GM21367 (cell line): ENCODE measurements around the gene BAIAP2L2.
"Not testable (repeated sequence)": the region's sequence is repeated elsewhere in the genome, so short reads cannot be mapped to it uniquely, and the experiment has no call there.

Experiments used
- ATAC-seq: cut with Tn5 transposase; IDR thresholded peaks from one replicate; pipeline ENCODE4 v1.9.1; 2021; ENCODE audit not compliant: unreplicated experiment

BAIAP2L2 gene

GRCh38 chr22:38040953-38041759 lies 69.3 kb downstream of the BAIAP2L2 start:
- ATAC-seq: no peak

- ATAC-seq: no peak
Measured at GRCh38 chr22:38038890-38039812, 71.3 kb downstream of the BAIAP2L2 start.

GRCh38 chr22:38038426-38038825 lies 72.1 kb downstream of the BAIAP2L2 start:
- ATAC-seq: no peak

- ATAC-seq: not testable (repeated sequence)
Measured at GRCh38 chr22:38037367-38038150, 72.9 kb downstream of the BAIAP2L2 start.

GRCh38 chr22:38036392-38037062 lies 74.0 kb downstream of the BAIAP2L2 start:
- no peak for ATAC-seq

GRCh38 chr22:38035530-38035885 lies 75.0 kb downstream of the BAIAP2L2 start:
- no peak for ATAC-seq
